Frontal cortex (tissue), 4 donors: Measurements from ENCODE around the gene C15orf62. TPM values are rescaled to one million over a fixed set of nuclear protein-coding genes. Genes with fewer than 3 reads are reported as not detected.

Source experiments
- DNase-seq, 2 donors: peaks; one replicate each; pipeline ENCODE4 v3.0.0; 2012; ENCODE audit warnings: low spot score in 2 of 2
- FAIRE-seq: peaks from 2 replicates; lab custom pipeline; 2012; peaks lifted over from hg19 to GRCh38; lab: Jason Lieb, UNC
- total RNA-seq: library from RNA; depleted of rRNA; stranded (reverse); fragments of >200 nt; gene quantifications from one replicate; pipeline ENCODE4 v1.2.3, GENCODE V29; 2014
- donor health status: control.
- donor health status: control.
- donor health status: control.

Gene C15orf62
- not detected for total RNA-seq

DNA sequence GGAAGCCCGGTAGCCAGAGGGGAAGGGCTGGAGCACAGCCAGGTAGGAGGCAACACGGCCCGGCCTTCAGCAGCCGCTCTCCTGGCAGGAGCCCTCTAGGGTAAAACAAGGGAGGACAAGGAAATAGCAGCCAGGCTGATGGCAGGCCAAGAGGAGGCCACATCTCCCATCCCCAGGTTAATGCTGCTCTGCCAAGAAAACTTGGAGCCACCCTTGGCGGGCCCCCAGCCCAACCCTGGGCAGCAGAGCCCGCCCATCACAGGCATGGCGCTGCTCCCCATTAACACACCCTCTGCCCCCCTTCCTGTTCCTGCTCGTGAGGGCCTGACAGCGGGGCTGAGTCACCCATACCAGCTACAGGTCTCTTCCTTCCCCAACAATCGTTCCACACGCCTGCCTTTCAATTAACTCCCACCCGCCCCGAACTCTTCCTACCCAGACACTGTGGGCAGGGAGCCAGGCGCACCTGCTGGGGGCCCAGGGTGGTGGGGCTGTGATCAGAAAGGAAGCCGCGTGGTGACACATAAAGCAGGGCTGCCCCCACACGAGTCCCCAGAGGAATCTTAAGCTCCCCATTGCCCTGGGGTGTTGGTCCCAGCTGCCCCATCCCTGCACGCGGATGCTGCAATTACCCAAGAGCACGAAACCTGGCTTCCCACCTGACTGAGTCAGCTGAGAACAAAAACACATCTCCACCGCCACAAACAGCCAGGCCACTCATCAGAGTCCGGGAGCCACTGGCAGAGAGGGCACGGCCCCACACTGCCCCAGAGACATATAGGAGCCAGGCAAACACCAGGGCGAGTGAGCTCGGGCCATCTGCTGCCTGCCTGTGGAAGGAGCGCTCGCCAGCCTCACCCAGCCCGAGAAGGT lies at the start of gene C15orf62:
Gene C15orf62 (plus strand): TSS at position 707 of the 873 bp plus-strand sequence. CDS start 516 bp downstream, outside the sequence.
- FAIRE-seq: no peak
- DNase-seq: no peak

DNA sequence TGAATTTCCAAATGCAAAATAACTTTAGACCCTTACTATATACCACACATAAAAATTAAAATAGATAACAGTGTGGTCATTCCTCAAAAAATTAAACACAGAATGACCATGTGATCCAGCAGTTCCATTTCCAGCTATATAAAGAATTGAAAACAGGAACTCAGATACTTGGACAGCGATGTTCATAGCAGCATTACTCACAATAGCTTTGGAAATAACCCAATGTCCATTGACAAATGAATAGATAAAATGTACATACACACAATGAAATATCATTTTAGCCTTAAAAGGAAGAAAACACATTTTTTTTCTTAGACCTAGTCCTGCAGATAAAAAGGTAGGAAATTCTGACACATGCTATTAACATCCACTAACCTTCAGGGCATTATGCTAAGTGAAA lies 48.1 kb upstream of the C15orf62 start:
- no peak for FAIRE-seq

GRCh38 chr15:40722354-40722753 lies 47.4 kb upstream of the C15orf62 start:
- DNase-seq (no peak), FAIRE-seq (no peak)

More for the DNA sequence above, 48.1 kb upstream of the C15orf62 start:
- DNase-seq: no peak

DNA sequence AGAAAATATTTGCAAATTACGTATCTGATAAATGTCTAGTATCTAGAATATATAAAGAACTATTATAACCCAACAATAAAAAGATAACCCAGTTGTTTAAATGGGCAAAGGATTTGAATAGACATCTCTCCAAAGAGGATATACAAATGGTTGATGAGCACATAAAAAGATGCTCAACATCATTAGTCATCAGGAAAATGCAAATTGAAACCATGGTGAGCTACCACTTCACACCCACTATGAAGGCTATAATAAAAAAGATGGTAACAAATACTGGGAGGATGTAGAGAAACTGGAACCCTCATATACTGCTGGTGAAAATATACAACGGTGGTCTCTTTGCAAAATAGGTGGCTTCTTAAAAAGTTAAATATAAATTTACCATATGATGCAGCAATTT lies 46.8 kb upstream of the C15orf62 start:
- FAIRE-seq: no peak
- DNase-seq: no peak

- DNase-seq (no peak), FAIRE-seq (no peak)
Observed at GRCh38 chr15:40723919-40724318, 45.9 kb upstream of the C15orf62 start.

GRCh38 chr15:40731034-40731433 lies 38.7 kb upstream of the C15orf62 start:
- no peak for DNase-seq
- FAIRE-seq: no peak

DNA sequence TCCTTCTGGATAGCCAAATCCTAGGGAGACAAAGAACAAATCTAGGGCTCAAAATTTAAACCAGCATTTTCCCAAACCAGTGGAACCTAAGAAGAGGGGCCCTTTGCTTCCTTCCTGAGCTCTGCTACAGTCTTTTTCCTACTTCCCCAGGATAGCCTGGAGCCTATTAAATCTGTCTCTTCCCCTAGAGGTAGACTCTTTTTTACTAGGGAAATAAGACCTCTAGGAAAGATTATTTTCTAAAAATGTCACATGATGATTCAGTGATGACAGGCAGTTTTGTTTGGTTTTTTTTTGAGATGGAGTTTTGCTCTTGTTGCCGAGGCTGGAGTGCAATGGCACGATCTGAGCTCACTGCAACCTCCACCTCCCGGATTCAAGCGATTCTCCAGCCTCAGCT lies 33.2 kb upstream of the C15orf62 start:
- no peak for DNase-seq
- no peak for FAIRE-seq

DNA sequence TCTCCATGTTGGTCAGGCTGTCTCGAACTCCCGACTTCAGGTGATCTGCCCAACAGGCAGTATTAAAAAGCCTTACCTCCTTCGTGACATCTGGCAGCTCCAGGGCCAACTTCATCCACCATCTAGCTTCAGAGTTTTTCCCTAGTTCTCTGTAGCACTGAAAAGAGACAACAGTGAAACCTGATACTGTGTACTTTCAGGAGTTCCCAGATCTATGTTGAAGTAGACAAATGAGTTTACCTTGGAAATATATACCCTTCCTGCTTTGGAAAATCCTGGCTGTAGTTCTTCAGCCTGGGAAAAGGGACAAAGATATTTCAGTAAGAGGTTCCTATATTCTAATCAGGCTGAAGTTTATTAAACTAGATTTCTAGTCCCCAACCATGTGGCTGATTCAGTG lies 32.7 kb upstream of the C15orf62 start:
- FAIRE-seq: no peak
- DNase-seq: no peak

GRCh38 chr15:40739047-40739446 lies 30.7 kb upstream of the C15orf62 start:
- FAIRE-seq (no peak), DNase-seq (no peak)

DNA sequence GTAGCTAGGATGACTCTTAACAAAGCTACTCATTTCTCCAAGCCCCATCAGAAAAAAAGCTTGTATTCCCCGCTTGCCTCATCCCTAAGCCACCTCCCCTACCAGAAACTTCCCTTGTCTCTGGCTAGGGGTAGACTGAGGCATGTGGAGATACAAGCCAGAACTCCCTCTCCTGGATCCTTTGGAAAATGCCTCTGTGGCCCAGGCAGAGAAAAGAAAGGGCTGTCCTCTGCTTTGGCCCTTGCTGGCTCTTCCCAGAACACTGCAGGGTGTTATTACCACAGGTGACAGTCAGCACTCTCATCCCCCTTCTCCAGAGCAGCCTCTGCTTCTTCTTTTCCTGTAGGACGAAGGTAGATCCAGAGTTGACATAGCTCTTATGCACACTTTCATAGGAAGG lies 29.9 kb upstream of the C15orf62 start:
- no peak for DNase-seq
- no peak for FAIRE-seq

- FAIRE-seq (no peak), DNase-seq (no peak)
Observed at GRCh38 chr15:40743485-40743901, 26.3 kb upstream of the C15orf62 start.

- DNase-seq (no peak), FAIRE-seq (no peak)
Observed at GRCh38 chr15:40743921-40744814, 25.6 kb upstream of the C15orf62 start.

GRCh38 chr15:40744815-40745152 lies 25.0 kb upstream of the C15orf62 start:
- FAIRE-seq (no peak), DNase-seq (no peak)

DNA sequence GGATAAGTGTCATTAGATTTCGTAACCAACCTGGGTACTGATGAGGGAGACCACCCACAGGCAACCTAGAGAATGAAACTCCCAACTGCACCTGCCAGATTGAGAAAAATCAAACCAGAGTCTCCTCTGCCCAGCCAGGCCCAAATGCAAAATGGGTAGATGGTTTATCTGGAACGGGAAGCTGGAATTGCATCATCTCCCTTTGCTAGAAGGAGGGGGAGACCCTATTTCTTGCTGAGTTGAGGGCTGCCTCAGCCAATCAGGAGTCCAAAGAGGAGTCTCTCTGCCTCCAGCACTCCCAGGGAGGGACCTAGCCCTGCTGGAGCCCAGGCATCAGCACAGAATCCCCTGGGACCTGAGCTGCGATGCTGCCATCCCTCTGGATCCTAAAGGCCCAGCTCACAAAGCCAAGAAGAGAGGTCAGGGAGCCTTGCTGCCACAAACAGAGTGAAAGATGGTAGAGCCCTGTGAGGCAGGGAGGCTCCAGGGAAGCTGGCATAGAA lies 22.8 kb upstream of the C15orf62 start:
- DNase-seq: no peak
- no peak for FAIRE-seq

DNA sequence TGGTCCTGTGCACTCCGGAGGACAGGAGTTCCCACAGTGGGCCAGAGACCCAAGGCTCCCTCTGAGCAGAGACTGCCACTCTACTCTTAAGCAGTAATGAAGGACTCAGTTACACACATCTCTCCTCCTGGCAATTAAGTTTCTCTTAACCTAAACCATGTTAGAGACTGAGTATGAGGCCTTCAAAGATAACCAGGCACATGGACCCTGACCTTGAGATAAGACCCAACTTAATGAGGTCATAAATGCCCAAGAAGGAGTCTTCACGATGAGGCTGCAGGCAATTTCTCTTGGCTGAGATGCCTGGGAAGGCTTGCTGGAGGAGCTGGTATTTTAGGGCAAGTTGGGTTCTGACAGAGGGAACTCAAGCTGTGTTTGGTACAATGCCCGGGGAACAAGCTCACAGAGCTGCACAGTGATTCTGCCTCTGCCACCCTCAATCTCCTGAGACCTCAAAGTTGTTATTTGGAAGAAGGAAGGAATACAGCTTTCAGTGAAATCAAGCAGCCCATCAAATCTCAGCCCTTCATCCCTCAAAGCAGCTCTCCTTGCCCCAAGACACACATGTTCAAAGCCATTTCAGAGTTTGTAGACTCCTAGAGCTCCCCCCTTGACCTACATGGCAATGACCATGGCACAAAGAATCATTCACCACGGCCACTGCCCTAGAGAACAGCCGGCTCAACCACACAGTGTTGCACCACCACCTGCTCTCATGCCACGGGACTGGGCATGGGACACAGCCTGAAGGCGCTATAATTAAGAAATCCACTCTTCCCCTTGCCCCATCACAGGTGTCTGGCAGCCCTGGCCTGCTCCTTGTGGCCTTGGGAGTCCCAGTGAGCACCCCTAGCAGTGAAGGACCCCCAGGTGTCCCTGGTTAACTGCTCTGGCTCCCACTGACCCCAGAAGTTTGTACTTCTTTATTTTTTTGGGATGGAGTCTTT lies 21.8 kb upstream of the C15orf62 start:
- FAIRE-seq (no peak), DNase-seq (no peak)

DNA sequence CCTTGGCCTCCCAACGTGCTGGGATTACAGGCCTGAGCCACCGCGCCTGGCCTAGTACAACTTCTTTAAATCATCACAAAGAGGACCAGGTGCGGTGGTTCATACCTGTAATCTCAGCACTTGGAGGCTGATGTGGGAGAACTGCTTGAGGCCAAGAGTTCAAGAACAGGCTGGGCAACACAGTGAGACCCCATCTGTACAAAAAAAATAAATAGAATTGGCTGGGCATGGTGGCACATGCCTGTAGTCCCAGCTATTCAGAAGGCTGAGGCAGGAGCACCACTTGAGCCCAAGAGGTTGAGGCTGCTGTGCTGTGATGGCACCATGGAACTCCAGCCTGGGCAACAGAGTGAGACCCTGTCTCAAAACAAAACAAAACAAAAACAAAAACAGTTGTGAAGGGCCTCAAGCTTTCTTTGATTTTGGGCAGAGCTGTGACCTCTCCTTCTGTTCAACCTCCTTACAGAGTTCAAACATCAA lies 20.6 kb upstream of the C15orf62 start:
- FAIRE-seq: no peak
- DNase-seq: no peak

GRCh38 chr15:40750885-40751284 lies 18.9 kb upstream of the C15orf62 start:
- FAIRE-seq (no peak), DNase-seq (no peak)

DNA sequence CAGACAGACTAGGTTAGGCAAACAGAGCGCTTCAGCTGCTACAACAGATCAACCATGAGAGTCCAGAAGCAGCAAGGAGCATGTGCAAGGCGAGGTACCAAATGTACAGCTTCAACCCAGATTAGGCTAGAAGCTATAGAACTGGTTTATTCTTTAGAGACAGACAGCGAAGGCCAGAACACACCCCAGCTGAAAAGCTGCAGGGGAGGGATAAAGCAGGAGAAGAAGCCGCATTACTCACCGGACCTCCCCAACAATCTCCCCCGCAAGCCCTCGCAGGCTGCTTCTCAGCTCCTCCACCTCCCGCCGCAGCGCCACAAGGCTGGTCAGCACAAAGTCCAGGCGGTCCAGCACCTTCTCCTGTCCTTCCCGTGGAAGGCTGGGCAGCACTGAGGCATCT lies 18.0 kb upstream of the C15orf62 start:
- FAIRE-seq: no peak
- no peak for DNase-seq

- FAIRE-seq (no peak), DNase-seq (peak in 1 of 2 donors; percentile 30)
Observed at GRCh38 chr15:40754574-40754882, 15.3 kb upstream of the C15orf62 start.
